H9 (cell line): ENCODE results near the gene RARB. TPM values are rescaled to one million over a fixed set of nuclear protein-coding genes. Genes with fewer than 3 reads are reported as not detected.

Experiments
- DNase-seq: peaks from one replicate; pipeline ENCODE4 v3.0.0-alpha.2; 2017
- H2AFZ ChIP-seq: one replicate; pipeline ENCODE4 v1.6.1; 2013; ENCODE audit warnings: mild to moderate bottlenecking, low read length, control low read depth, moderate library complexity
- H2AK5ac ChIP-seq: 2 replicates; pipeline ENCODE4 v1.6.1; 2013; ENCODE audit warnings: low read length, control low read depth, mixed read lengths; ENCODE audit not compliant: insufficient read length
- H2BK120ac ChIP-seq: one replicate; pipeline ENCODE4 v1.6.1; 2013; ENCODE audit warnings: low read depth, mild to moderate bottlenecking, low read length, control low read depth, inconsistent platforms; ENCODE audit not compliant: poor library complexity, severe bottlenecking
- H2BK12ac ChIP-seq: 2 replicates; pipeline ENCODE4 v1.6.1; 2013; ENCODE audit warnings: low read length, control low read depth, mixed read lengths, low read depth; ENCODE audit not compliant: insufficient read length
- H2BK15ac ChIP-seq: 2 replicates; pipeline ENCODE4 v1.6.1; 2013; ENCODE audit warnings: low read depth, low read length, control low read depth
- H2BK20ac ChIP-seq: one replicate; pipeline ENCODE4 v1.6.1; 2013; ENCODE audit warnings: low read depth, mild to moderate bottlenecking, low read length, control low read depth, inconsistent platforms; ENCODE audit not compliant: poor library complexity, severe bottlenecking
- H2BK5ac ChIP-seq: 2 replicates; pipeline ENCODE4 v1.6.1; 2013; ENCODE audit warnings: low read length, control low read depth, mixed read lengths; ENCODE audit not compliant: insufficient read length
- H3K14ac ChIP-seq: 2 replicates; pipeline ENCODE4 v1.6.1; 2013; ENCODE audit warnings: low read length, control low read depth; ENCODE audit not compliant: insufficient read depth
- H3K18ac ChIP-seq: 2 replicates; pipeline ENCODE4 v1.6.1; 2013; ENCODE audit warnings: low read depth, mild to moderate bottlenecking, mixed read lengths, low read length, control low read depth; ENCODE audit not compliant: insufficient read length
- H3K23ac ChIP-seq: 2 replicates; pipeline ENCODE4 v1.6.1; 2013; ENCODE audit warnings: low read length, control low read depth, mixed read lengths, low read depth; ENCODE audit not compliant: insufficient read length
- H3K23me2 ChIP-seq: 2 replicates; pipeline ENCODE4 v1.6.1; 2013; ENCODE audit warnings: low read depth, mild to moderate bottlenecking, mixed read lengths, low read length, control low read depth; ENCODE audit not compliant: insufficient read length, poor library complexity, severe bottlenecking
- H3K27ac ChIP-seq: 2 replicates; pipeline ENCODE4 v1.5.1; 2013; ENCODE audit warnings: low read length, control low read depth, mixed read lengths, low read depth; ENCODE audit not compliant: insufficient read length
- H3K27me3 ChIP-seq: 2 replicates; pipeline ENCODE4 v1.6.1; 2013; ENCODE audit warnings: low read length, control low read depth, inconsistent platforms; ENCODE audit not compliant: insufficient read depth
- H3K4ac ChIP-seq: 2 replicates; pipeline ENCODE4 v1.6.1; 2013; ENCODE audit warnings: low read depth, mild to moderate bottlenecking, control low read depth, inconsistent platforms, low read length, moderate library complexity
- H3K4me1 ChIP-seq: 2 replicates; pipeline ENCODE4 v1.6.1; 2013; ENCODE audit warnings: low read length, control low read depth, inconsistent platforms; ENCODE audit not compliant: insufficient read depth
- H3K4me2 ChIP-seq: 2 replicates; pipeline ENCODE4 v1.6.1; 2013; ENCODE audit warnings: low read length, control low read depth, mixed read lengths; ENCODE audit not compliant: insufficient read length, insufficient read depth
- H3K56ac ChIP-seq: 2 replicates; pipeline ENCODE4 v1.6.1; 2013; ENCODE audit warnings: low read depth, mild to moderate bottlenecking, mixed read lengths, low read length, control low read depth; ENCODE audit not compliant: insufficient read length
- H3K79me1 ChIP-seq: 2 replicates; pipeline ENCODE4 v1.6.1; 2013; ENCODE audit warnings: low read depth, mild to moderate bottlenecking, moderate library complexity, low read length, control low read depth, inconsistent platforms; ENCODE audit not compliant: insufficient read depth, poor library complexity, severe bottlenecking
- H3K79me2 ChIP-seq: 2 replicates; pipeline ENCODE4 v1.6.1; 2013; ENCODE audit warnings: low read length, control low read depth, inconsistent platforms; ENCODE audit not compliant: insufficient read depth
- H3K9ac ChIP-seq: 2 replicates; pipeline ENCODE4 v1.6.1; 2013; ENCODE audit warnings: low read length, control low read depth, mixed read lengths; ENCODE audit not compliant: insufficient read length; ENCODE audit errors: extremely low read depth
- H3K9me3 ChIP-seq: one replicate; pipeline ENCODE4 v1.6.1; 2013; ENCODE audit warnings: low read depth, low read length, inconsistent platforms; ENCODE audit not compliant: control insufficient read depth
- H3T11ph ChIP-seq: one replicate; pipeline ENCODE4 v1.6.1; 2013; ENCODE audit warnings: mild to moderate bottlenecking, low read length, control low read depth, inconsistent platforms
- H4K20me1 ChIP-seq: one replicate; pipeline ENCODE4 v1.6.1; 2013; ENCODE audit not compliant: control insufficient read depth, insufficient read length, insufficient read depth
- H4K5ac ChIP-seq: 2 replicates; pipeline ENCODE4 v1.6.1; 2013; ENCODE audit warnings: low read depth, mild to moderate bottlenecking, mixed read lengths, low read length, control low read depth; ENCODE audit not compliant: insufficient read length
- H4K8ac ChIP-seq: replicated peaks from 2 replicates; pipeline ENCODE4 v1.6.1; 2013; ENCODE audit warnings: low read length, control low read depth, mixed read lengths, low read depth; ENCODE audit not compliant: insufficient read length
- H4K91ac ChIP-seq: 2 replicates; pipeline ENCODE4 v1.6.1; 2013; ENCODE audit warnings: low read depth, mild to moderate bottlenecking, moderate library complexity, mixed read lengths, low read length, control low read depth; ENCODE audit not compliant: insufficient read length
- H3K27ac Mint-ChIP-seq, 3 experiments: 2 replicates in 2 of 3; 3 replicates in 1 of 3; pipeline ENCODE4 v1.8.0; 2020 to 2021; ENCODE audit warnings: mixed read lengths in 3 of 3, mild to moderate bottlenecking in 1 of 3, moderate library complexity in 1 of 3
- H3K27me3 Mint-ChIP-seq: 2 replicates; pipeline ENCODE4 v1.8.0; 2021; ENCODE audit warnings: low read depth, mild to moderate bottlenecking, moderate library complexity, mixed read lengths
- H3K36me3 Mint-ChIP-seq, 3 experiments: 2 replicates in 2 of 3; 3 replicates in 1 of 3; pipeline ENCODE4 v1.8.0; 2020 to 2021; ENCODE audit warnings: low read depth in 3 of 3, mixed read lengths in 3 of 3; ENCODE audit not compliant: insufficient read depth in 1 of 3
- H3K4me1 Mint-ChIP-seq, 2 experiments: 2 replicates each; pipeline ENCODE4 v1.8.0; 2020; ENCODE audit warnings: mixed read lengths in 2 of 2
- H3K4me3 Mint-ChIP-seq, 2 experiments: 2 replicates in 1 of 2; 3 replicates in 1 of 2; pipeline ENCODE4 v1.8.0; 2020 to 2021; ENCODE audit warnings: mild to moderate bottlenecking in 2 of 2, mixed read lengths in 2 of 2, moderate library complexity in 1 of 2
- H3K9me3 Mint-ChIP-seq, 2 experiments: 2 replicates in 1 of 2; 3 replicates in 1 of 2; pipeline ENCODE4 v1.8.0; 2020; ENCODE audit warnings: mild to moderate bottlenecking in 2 of 2, mixed read lengths in 2 of 2, moderate library complexity in 1 of 2
- CTCF ChIP-seq: fragments of 200-600 bp; sonication (generic); conservative IDR thresholded peaks from 3 replicates; pipeline ENCODE4 v1.8.0; 2021; ENCODE audit warnings: antibody characterized with exemption, mild to moderate bottlenecking
- whole genome bisulfite sequencing: extraction: QIAGEN DNeasy Blood & Tissue Kit; methylation state at CpG from one replicate; pipeline ENCODE4 v1.1.7; 2013; ENCODE audit warnings: missing lambda C conversion rate, low lambda C conversion rate, mixed read lengths; ENCODE audit not compliant: insufficient read length; ENCODE audit errors: extremely low coverage; 5-methylcytosine and 5-hydroxymethylcytosine counted together
- total RNA-seq: library from RNA; stranded (reverse); gene quantifications from 2 replicates; pipeline ENCODE4 v1.2.1, GENCODE V29; 2021

Gene RARB
- total RNA-seq, 1 experiment from 2014 or later: 0.22 TPM

- H3K79me1 ChIP-seq: no peaks in the 10 kb centered on the region
- H3K27ac ChIP-seq: no peak overlapping the region
- Mint-ChIP-seq H3K27ac (no peak overlapping the region), H3K4me3 (no peak overlapping the region), H3K9me3 (no peaks in the 10 kb centered on the region), H3K27me3 (no peaks in the 10 kb centered on the region), H3K36me3 (no peaks in the 10 kb centered on the region), H3K4me1 (peaks cover 33 to 39% of the 10 kb centered on the region in 2 experiments)
- H4K8ac ChIP-seq: no peak overlapping the region
- H3K4me1 ChIP-seq: peaks cover 13% of the 10 kb centered on the region; the same call in 1 of the 2 replicates
- DNase-seq: no peak
- no peak overlapping the region for H3K18ac ChIP-seq
- H2BK120ac ChIP-seq: no peak overlapping the region
- H4K5ac ChIP-seq: no peak overlapping the region
- no peaks in the 10 kb centered on the region for H3K9me3 ChIP-seq
- no CpG with 5 or more reads among the region's 7 CpGs for WGBS
- H3K23me2 ChIP-seq: no peaks in the 10 kb centered on the region
- no peak overlapping the region for H2AK5ac ChIP-seq
- no peak overlapping the region for H2BK20ac ChIP-seq
- no peak overlapping the region for H3T11ph ChIP-seq
- no peak overlapping the region for H2BK15ac ChIP-seq
- H2AFZ ChIP-seq: no peak overlapping the region
- no peaks in the 10 kb centered on the region for H3K27me3 ChIP-seq
- H3K14ac ChIP-seq: no peak overlapping the region
- no peak overlapping the region for H3K23ac ChIP-seq
- no peak overlapping the region for H2BK12ac ChIP-seq
- no peak overlapping the region for H3K9ac ChIP-seq
- H3K4me2 ChIP-seq: no peak overlapping the region
- no peak for TF ChIP-seq CTCF
- no peaks in the 10 kb centered on the region for H3K79me2 ChIP-seq
- H4K20me1 ChIP-seq: no peaks in the 10 kb centered on the region
- H3K56ac ChIP-seq: no peak overlapping the region
- H3K4ac ChIP-seq: no peak overlapping the region
- H2BK5ac ChIP-seq: no peak overlapping the region
- no peak overlapping the region for H4K91ac ChIP-seq
These were observed 28.9 kb downstream of the RARB start for GRCh38 chr3:25456723-25457670.
